GM19043 (cell line): ENCODE data around the gene PGS1.

ENCODE experiments used
- ATAC-seq: cut with Tn5 transposase; IDR thresholded peaks from one replicate; pipeline ENCODE4 v1.9.1; 2021; ENCODE audit warnings: low read depth; ENCODE audit not compliant: unreplicated experiment

Gene PGS1

GRCh38 chr17:78384479-78385175, 6.2 kb downstream of the PGS1 start:
- no peak for ATAC-seq

- ATAC-seq: no peak
Observed at GRCh38 chr17:78387977-78388941, 9.8 kb downstream of the PGS1 start.

GRCh38 chr17:78390241-78391050, 12.0 kb downstream of the PGS1 start:
- ATAC-seq: no peak

- no peak for ATAC-seq
Observed at GRCh38 chr17:78391051-78391431, 12.6 kb downstream of the PGS1 start.

- ATAC-seq: no peak
Observed at GRCh38 chr17:78391843-78392242, 13.4 kb downstream of the PGS1 start.

GRCh38 chr17:78392295-78392694, 13.8 kb downstream of the PGS1 start:
- no peak for ATAC-seq

GRCh38 chr17:78393575-78393974, 15.1 kb downstream of the PGS1 start:
- no peak for ATAC-seq

- ATAC-seq: no peak
Observed at GRCh38 chr17:78394209-78394608, 15.8 kb downstream of the PGS1 start.

- no peak for ATAC-seq
Observed at GRCh38 chr17:78395155-78395554, 16.7 kb downstream of the PGS1 start.

- no peak for ATAC-seq
Observed at GRCh38 chr17:78396441-78397337, 18.2 kb downstream of the PGS1 start.

- ATAC-seq: no peak
Observed at GRCh38 chr17:78397681-78398101, 19.2 kb downstream of the PGS1 start.

- no peak for ATAC-seq
Observed at GRCh38 chr17:78398390-78398789, 19.9 kb downstream of the PGS1 start.

GRCh38 chr17:78399028-78399692, 20.7 kb downstream of the PGS1 start:
- ATAC-seq: no peak

- ATAC-seq: no peak
Observed at GRCh38 chr17:78399693-78400144, 21.3 kb downstream of the PGS1 start.

GRCh38 chr17:78400581-78401240, 22.3 kb downstream of the PGS1 start:
- ATAC-seq: no peak

GRCh38 chr17:78401246-78401645, 22.8 kb downstream of the PGS1 start:
- ATAC-seq: no peak

GRCh38 chr17:78401891-78402290, 23.4 kb downstream of the PGS1 start:
- ATAC-seq: no peak

GRCh38 chr17:78403822-78404221, 25.4 kb downstream of the PGS1 start:
- no peak for ATAC-seq

- ATAC-seq: no peak
Observed at GRCh38 chr17:78406396-78406795, 27.9 kb downstream of the PGS1 start.
